CD4-positive, alpha-beta T cell treated with Interleukin-4 for 1 hour (primary cell): ENCODE measurements around the gene P2RX2.
"Not testable (repeated sequence)": the region's sequence is repeated elsewhere in the genome, so short reads cannot be mapped to it uniquely, and the experiment has no call there.

ENCODE experiments used
- DNase-seq, 2 donors: peaks; one replicate each; pipeline ENCODE4 v3.0.0-alpha.2; 2020 to 2022

P2RX2 gene

DNA sequence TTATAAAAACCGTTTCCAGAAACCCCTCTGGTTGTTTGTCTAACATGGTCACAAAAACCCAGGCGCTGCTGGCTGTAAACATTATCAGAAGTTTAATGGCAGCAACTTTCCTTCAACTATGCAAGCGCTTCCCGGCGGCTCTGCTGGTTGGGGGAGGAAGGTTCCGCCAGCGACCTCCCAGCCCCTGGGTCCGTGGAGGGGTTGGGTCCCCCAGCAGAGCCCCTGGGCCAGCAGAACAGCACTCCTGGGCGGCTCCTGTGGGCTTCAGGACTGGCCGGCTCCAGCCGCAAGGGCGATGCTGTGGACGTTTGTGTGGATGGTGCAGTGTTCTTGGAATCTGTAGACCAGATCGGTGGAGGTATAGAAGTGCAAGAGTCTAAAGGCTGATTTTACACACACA, 34.1 kb upstream of the P2RX2 start:
- no peak for DNase-seq

GRCh38 chr12:132585177-132585576, 33.4 kb upstream of the P2RX2 start:
- no peak for DNase-seq

DNA sequence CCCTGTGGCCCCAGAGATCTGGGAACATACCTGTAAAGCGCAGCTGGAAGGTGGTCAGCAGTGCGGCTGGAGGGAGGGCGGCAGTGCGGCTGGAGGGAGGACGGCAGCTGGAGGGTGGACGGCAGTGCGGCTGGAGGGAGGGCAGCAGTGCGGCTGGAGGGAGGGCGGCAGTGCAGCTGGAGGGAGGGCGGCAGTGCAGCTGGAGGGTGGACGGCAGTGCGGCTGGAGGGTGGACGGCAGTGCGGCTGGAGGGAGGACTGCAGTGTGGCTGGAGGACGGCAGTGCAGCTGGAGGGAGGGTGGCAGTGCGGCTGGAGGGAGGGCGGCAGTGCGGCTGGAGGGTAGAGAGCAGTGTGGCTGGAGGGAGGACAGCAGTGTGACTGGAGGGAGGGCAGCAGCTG, 31.6 kb upstream of the P2RX2 start:
- no peak for DNase-seq

DNA sequence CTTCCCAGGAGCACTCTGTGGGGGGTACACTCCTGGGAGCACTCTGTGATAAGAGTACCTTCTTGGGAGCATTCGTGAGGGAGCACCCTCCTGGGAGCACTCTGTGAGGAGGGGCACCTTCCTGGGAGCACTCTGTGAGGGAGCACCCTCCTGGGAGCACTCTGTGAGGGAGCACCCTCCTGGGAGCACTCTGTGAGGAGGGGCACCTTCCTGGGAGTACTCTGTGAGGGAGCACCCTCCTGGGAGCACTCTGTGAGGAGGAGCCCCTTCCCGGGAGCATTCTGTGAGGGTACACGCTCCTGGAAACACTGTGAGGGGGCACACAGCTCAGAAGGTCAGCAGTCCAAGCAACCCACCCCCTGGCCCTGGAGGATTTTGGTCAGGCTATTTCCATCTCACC, 30.8 kb upstream of the P2RX2 start:
- DNase-seq = no peak

DNA sequence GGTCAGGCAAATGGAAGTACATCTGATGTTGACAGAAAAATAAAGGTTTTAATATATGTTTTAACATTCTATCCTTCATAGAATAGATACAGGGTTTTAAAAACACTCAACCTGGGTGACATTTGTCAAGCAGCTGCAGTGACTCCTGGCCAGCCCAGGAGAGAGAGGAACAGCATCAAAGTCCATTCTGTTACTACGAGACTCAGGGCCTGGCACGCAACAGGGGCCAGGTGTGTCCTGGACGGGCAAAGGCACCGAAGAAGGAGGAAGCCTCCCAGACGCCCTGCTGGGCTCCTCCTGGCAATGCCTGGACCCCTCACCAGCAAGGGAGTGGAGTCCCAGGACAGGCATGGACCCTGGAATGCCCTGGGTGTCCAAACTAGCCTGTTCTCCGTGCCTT, 30.3 kb upstream of the P2RX2 start:
- no peak for DNase-seq

GRCh38 chr12:132588821-132589669, 29.5 kb upstream of the P2RX2 start:
- no peak for DNase-seq

GRCh38 chr12:132591107-132591935, 27.3 kb upstream of the P2RX2 start:
- DNase-seq = no peak

- DNase-seq = no peak
These were observed 26.1 kb upstream of the P2RX2 start for GRCh38 chr12:132592282-132592970.

DNA sequence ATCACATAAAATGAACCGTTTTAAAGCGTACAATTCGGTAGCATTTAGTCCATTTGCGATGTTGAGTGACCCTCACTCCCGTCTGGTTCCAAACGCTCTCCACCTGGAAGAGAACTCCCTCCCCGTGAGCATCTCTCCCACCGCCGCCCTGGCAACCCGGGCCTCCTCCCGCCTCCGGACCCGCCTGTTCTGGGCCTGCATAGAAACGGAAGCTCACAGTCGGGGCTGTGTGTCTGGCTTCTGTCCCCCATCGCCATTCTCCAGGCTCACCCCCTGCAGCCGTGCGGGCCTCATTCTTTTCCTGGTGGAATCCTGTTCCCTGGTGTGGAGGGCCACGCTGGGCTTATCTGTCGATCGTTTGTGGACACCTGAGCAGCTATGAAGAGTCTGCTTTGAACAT, 25.5 kb upstream of the P2RX2 start:
- DNase-seq = no peak

DNA sequence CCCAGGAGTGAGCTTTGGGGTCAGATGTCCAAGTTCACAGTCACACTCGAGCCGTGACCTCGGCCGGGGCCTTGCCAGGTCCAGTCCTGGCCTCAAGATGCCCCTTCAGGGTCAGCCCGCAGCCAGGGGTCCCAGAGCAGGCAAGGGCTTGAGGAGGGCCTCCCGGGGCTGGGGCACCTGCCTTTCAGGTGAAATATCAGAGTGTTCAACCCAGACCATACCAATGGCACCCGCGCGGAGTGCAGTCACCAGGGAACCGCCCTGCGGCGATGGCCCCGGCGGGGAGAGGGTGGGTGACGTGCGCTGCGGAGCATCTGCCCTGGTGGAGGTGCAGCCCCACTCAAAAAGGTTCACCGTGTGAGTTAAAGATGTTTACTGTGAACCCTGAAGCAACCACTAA, 25.1 kb upstream of the P2RX2 start:
- DNase-seq = no peak

- DNase-seq = peak in 1 of 2 donors; percentile 29
These were observed 24.6 kb upstream of the P2RX2 start for GRCh38 chr12:132593938-132594358.

GRCh38 chr12:132595183-132595582, 23.4 kb upstream of the P2RX2 start:
- no peak for DNase-seq

DNA sequence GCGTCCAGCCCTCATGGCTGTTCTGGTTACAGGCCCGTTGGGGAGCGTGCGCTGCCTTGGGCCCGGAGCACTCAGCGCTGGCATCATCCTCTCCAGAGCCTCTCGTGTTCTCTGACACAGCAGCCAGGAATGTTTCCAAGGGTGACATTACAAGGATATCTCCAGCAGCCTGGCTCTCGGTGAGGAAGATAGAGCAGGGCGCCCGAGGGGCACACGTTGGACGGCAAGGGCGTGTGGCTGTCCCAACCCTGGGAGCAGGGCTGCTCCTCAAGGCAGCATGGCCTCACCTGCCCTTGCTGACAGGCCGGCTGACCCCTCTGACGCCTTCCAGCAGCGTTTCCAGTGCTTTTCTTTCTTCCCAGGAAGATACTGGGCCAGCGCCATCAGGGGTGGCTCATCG, 22.6 kb upstream of the P2RX2 start:
- DNase-seq = no peak

- peak; percentile 23 to 64 for DNase-seq
These were observed 21.0 kb upstream of the P2RX2 start for GRCh38 chr12:132597333-132598316.

DNA sequence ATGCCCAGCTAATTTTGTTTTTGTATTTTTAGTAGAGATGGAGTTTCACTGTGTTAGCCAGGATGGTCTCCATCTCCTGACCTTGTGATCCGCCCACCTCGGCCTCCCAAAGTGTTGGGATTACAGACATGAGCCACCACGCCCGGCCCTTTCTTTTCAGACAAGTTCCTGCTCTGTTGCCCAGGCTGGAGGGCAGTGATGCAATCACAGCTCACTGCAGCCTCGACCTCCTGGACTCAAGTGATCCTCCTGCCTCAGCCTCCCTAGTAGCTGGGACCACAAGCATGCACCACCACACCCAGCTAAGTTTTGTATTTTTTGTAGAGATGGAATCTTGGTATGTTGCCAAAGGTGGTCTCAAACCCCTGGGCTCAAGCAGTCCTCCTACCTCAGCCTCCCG, 19.1 kb upstream of the P2RX2 start:
- not testable (repeated sequence) for DNase-seq

GRCh38 chr12:132600048-132601032, 18.2 kb upstream of the P2RX2 start:
- DNase-seq = peak; percentile 28 to 34

DNA sequence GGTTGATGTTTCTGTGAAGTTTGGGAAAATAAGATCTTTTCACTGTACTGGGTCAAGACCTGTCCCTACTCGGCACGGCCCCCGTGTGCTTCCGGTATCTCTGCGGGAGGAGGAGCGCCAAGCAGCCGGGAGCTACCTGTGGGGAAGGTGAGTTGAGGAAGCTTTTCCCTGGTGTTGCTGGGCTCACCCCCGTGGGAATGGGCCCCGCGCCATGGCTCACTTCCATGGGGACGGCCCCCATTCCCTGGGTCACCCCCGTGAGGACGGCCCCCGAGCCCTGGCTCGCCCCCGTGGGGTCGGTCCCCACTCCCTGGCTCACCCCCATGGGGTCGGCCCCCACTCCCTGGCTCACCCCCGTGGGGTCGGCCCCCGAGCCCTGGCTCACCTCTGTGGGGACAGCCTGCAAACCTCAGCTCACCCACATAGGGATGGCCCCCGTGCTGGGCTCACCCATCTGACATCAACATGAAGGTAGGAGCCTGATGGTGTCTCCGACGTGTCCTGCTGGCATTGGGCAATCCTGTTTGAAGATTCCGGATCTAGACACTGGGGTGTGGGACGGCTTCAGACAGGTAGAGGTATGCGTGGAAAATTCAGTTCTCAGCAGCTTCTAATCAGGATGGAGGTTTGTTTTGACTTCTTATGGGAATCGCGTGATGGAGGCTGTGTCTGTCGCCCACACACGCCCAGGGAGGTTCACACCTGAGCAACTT, 17.2 kb upstream of the P2RX2 start:
- DNase-seq = no peak

DNA sequence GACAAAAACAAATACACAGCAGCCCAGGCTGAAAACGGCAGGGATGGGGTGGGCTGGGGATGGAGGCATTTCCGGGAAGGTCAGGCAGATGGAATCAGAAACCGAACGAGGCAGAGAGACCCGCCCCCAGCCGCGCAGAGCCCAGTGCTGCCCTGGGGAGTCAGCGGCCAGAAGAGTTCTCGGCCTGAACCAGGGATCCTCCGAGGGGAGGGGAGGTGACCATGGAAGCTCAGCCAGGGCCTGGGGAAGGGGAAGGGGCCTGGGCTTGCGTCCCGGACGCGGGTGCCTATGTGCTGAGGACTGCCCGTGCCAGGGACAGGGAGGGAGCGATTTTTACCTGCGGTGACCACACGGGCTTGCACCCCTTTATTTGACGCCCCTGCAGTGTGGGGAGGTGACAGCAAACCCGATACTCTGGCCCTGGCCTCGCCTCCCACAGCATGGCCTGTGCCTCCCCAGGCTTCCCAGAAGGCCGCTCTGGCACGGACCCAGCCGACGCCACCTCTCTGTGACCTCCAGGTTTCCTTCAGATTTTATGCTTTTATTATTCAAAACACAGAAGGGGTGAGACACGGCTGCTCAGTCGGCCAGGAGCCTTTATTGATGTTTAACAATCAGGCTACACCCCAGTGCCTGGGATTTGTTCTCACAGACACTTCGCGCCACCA, 15.9 kb upstream of the P2RX2 start:
- no peak for DNase-seq
